Measurements from ENCODE around the gene CES1.

CES1 gene

DNA sequence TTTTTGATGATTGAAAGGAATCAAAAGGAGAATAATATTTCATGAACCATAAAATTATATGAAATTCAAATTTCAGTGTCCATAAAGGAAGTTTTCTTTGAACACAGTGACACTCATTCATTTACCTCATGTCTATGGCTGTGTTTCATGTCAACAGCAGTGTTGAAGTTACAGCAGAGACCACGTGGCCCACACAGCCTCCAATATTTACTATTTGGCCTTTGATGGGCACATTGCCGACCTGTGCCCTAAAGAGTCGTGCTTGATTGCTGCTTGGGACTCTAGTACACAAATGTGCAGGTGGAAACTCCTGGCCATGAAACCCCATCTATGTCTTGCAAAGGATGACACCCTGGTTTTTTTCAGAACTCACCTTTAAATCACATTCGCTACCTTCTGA, 57.0 kb downstream of the CES1 start:
- Histone ChIP-seq H3K9me3 (ENCODE audit: control insufficient read depth, insufficient read depth, low read length) (no peaks in the 10 kb centered on the region), H3K27ac (ENCODE audit: low read depth, low read length) (no peak overlapping the region), H3K4me2 (ENCODE audit: low read length) (no peak overlapping the region), H3K79me2 (ENCODE audit: control insufficient read depth, low read length) (no peaks in the 10 kb centered on the region), H3K9me2 (replicated peaks; ENCODE audit: control insufficient read depth, low read length) (no peaks in the 10 kb centered on the region), H3K36me3 (ENCODE audit: control insufficient read depth, low read length) (no peaks in the 10 kb centered on the region), H4K20me1 (ENCODE audit: control insufficient read depth, insufficient read depth, low read depth, low read length) (no peaks in the 10 kb centered on the region), H3K4me1 (ENCODE audit: control insufficient read depth, low read length) (no peaks in the 10 kb centered on the region), H3K4me3 (ENCODE audit: low read length) (no peak overlapping the region), H3F3A (ENCODE audit: control insufficient read depth, insufficient read depth) (no peaks in the 10 kb centered on the region), H3K27me3 (ENCODE audit: control insufficient read depth, low read length) (no peaks in the 10 kb centered on the region)
- TF ChIP-seq EZH2phosphoT487 (IDR thresholded peaks at IDR 0.05; ENCODE audit: borderline replicate concordance, low read length) = no peak
- TF ChIP-seq, protein P1, sequence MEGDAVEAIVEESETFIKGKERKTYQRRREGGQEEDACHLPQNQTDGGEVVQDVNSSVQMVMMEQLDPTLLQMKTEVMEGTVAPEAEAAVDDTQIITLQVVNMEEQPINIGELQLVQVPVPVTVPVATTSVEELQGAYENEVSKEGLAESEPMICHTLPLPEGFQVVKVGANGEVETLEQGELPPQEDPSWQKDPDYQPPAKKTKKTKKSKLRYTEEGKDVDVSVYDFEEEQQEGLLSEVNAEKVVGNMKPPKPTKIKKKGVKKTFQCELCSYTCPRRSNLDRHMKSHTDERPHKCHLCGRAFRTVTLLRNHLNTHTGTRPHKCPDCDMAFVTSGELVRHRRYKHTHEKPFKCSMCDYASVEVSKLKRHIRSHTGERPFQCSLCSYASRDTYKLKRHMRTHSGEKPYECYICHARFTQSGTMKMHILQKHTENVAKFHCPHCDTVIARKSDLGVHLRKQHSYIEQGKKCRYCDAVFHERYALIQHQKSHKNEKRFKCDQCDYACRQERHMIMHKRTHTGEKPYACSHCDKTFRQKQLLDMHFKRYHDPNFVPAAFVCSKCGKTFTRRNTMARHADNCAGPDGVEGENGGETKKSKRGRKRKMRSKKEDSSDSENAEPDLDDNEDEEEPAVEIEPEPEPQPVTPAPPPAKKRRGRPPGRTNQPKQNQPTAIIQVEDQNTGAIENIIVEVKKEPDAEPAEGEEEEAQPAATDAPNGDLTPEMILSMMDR (IDR thresholded peaks at IDR 0.05; ENCODE audit: low read depth, low read length, poor library complexity, severe bottlenecking) = no peak

DNA sequence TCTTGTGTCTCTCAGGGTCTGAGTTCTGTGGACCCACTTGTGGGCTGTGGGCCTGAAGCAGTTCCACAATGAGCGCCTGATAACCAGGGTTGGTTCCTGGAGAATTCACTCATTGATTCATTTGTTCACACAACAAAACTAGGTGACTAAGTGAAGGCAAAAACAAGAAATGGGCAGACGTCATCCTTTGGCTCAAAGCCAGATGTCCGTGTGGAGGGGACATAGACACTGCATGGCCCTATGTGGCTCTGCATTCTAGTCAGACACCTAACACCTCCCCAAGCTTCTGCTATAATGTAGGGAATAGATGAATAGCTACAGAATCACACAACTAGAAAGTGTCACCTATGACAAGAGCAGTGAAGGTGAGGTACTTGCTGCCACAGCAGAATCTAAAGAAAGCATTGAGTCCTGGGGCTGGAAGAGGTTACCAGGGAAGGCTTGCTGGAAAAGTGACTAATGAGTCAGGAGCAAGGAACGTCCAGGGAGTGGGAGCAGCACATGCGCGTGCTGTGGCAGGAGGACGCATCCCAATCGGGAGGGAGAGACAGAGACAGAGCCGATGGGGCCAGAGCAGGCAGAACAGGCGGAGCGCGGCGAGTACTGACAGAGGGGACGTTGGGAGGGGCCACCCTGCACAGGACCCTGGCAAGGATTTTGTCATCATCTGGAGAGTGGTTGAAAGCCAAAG, 58.9 kb downstream of the CES1 start:
- H3K27ac ChIP-seq (ENCODE audit: low read depth, low read length) = no peak overlapping the region

DNA sequence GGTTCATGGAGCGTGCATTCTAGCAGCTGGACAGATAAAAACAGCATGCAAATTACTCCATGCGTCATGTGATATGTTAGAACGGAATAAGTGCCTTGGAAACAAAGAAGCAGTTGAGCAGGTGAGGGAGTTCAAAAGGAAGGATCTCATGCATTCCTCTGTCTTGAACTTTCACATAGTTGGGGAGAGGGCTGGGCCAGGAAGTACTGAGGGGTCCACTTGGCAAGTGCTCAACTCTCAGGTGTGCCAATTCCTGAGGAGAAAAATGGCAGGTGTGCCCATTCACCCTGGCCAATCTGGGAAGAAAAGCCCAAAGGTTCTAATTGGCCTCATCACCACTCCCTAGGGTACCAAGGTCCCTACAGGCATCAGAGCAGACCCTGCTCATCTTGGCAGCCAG, 67.7 kb downstream of the CES1 start:
- Histone ChIP-seq H3K27ac (ENCODE audit: low read depth, low read length) (no peak overlapping the region), H3K27me3 (ENCODE audit: control insufficient read depth, low read length) (no peaks in the 10 kb centered on the region), H3K79me2 (ENCODE audit: control insufficient read depth, low read length) (no peaks in the 10 kb centered on the region), H3K4me1 (ENCODE audit: control insufficient read depth, low read length) (no peaks in the 10 kb centered on the region), H4K20me1 (ENCODE audit: control insufficient read depth, insufficient read depth, low read depth, low read length) (no peaks in the 10 kb centered on the region), H3K36me3 (ENCODE audit: control insufficient read depth, low read length) (no peaks in the 10 kb centered on the region), H3K4me3 (ENCODE audit: low read length) (no peak overlapping the region), H3K9me2 (replicated peaks; ENCODE audit: control insufficient read depth, low read length) (no peaks in the 10 kb centered on the region), H3F3A (ENCODE audit: control insufficient read depth, insufficient read depth) (no peaks in the 10 kb centered on the region), H3K9me3 (ENCODE audit: control insufficient read depth, insufficient read depth, low read length) (no peaks in the 10 kb centered on the region), H3K4me2 (ENCODE audit: low read length) (no peak overlapping the region)
- TF ChIP-seq, protein P1 (IDR thresholded peaks at IDR 0.05; ENCODE audit: low read depth, low read length, poor library complexity, severe bottlenecking) = no peak
- TF ChIP-seq EZH2phosphoT487 (IDR thresholded peaks at IDR 0.05; ENCODE audit: borderline replicate concordance, low read length) = no peak

More for the DNA sequence above, 58.9 kb downstream of the CES1 start:
- Histone ChIP-seq H3K36me3 (ENCODE audit: control insufficient read depth, low read length) (no peaks in the 10 kb centered on the region), H3K9me2 (replicated peaks; ENCODE audit: control insufficient read depth, low read length) (no peaks in the 10 kb centered on the region), H3F3A (ENCODE audit: control insufficient read depth, insufficient read depth) (no peaks in the 10 kb centered on the region), H3K27me3 (ENCODE audit: control insufficient read depth, low read length) (no peaks in the 10 kb centered on the region), H3K4me3 (ENCODE audit: low read length) (no peak overlapping the region), H3K4me2 (ENCODE audit: low read length) (no peak overlapping the region), H4K20me1 (ENCODE audit: control insufficient read depth, insufficient read depth, low read depth, low read length) (no peaks in the 10 kb centered on the region), H3K4me1 (ENCODE audit: control insufficient read depth, low read length) (no peaks in the 10 kb centered on the region), H3K9me3 (ENCODE audit: control insufficient read depth, insufficient read depth, low read length) (no peaks in the 10 kb centered on the region), H3K79me2 (ENCODE audit: control insufficient read depth, low read length) (no peaks in the 10 kb centered on the region)
- TF ChIP-seq, protein P1 (IDR thresholded peaks at IDR 0.05; ENCODE audit: low read depth, low read length, poor library complexity, severe bottlenecking) = no peak
- TF ChIP-seq EZH2phosphoT487 (IDR thresholded peaks at IDR 0.05; ENCODE audit: borderline replicate concordance, low read length) = no peak
